GM18873 (cell line): ENCODE results near the gene SURF2.
"Not testable (repeated sequence)": the region's sequence is repeated elsewhere in the genome, so short reads cannot be mapped to it uniquely, and the experiment has no call there.

ENCODE experiments used
- ATAC-seq: cut with Tn5 transposase; IDR thresholded peaks from one replicate; pipeline ENCODE4 v1.9.1; 2021; ENCODE audit warnings: mild to moderate bottlenecking, moderate library complexity, moderate number of reproducible peaks; ENCODE audit not compliant: unreplicated experiment, low FRiP score

The SURF2 gene

GRCh38 chr9:133334888-133335287, 21.5 kb upstream of the SURF2 start:
- not testable (repeated sequence) for ATAC-seq

GRCh38 chr9:133335924-133336811, 20.2 kb upstream of the SURF2 start, which contains the start of gene SURF6:
SURF6 (minus strand) TSS chr9:133336188; CDS start chr9:133336132, 56 bp downstream.
- ATAC-seq = peak; percentile 73

- ATAC-seq = no peak
Observed at GRCh38 chr9:133339641-133340040, 16.7 kb upstream of the SURF2 start.

- no peak for ATAC-seq
Observed at GRCh38 chr9:133340256-133340655, 16.1 kb upstream of the SURF2 start.

- no peak for ATAC-seq
Observed at GRCh38 chr9:133340916-133341315, 15.4 kb upstream of the SURF2 start.

GRCh38 chr9:133341369-133342068, 14.8 kb upstream of the SURF2 start:
- ATAC-seq = no peak

- no peak for ATAC-seq
Observed at GRCh38 chr9:133342069-133342406, 14.3 kb upstream of the SURF2 start.

GRCh38 chr9:133342570-133342969, 13.8 kb upstream of the SURF2 start:
- ATAC-seq = no peak

- no peak for ATAC-seq
Observed at GRCh38 chr9:133344071-133344470, 12.3 kb upstream of the SURF2 start.

GRCh38 chr9:133344979-133345378, 11.4 kb upstream of the SURF2 start:
- ATAC-seq = no peak

- ATAC-seq = no peak
Observed at GRCh38 chr9:133345596-133345995, 10.8 kb upstream of the SURF2 start.

GRCh38 chr9:133346021-133346785, 10.1 kb upstream of the SURF2 start:
- ATAC-seq = no peak

- peak; percentile 16 for ATAC-seq
Observed at GRCh38 chr9:133347515-133347984, 8.8 kb upstream of the SURF2 start.

GRCh38 chr9:133347985-133348717, 8.2 kb upstream of the SURF2 start, which contains the start of the genes MED22 and RPL7A:
MED22 (minus strand) TSS chr9:133348131; CDS start chr9:133346662, 1,469 bp downstream.
RPL7A (plus strand) TSS chr9:133348218; CDS start chr9:133348244, 26 bp downstream.
- peak; percentile 75 for ATAC-seq

GRCh38 chr9:133348718-133349573, 7.4 kb upstream of the SURF2 start:
- no peak for ATAC-seq

- no peak for ATAC-seq
Observed at GRCh38 chr9:133349965-133350616, 6.3 kb upstream of the SURF2 start.

- ATAC-seq = no peak
Observed at GRCh38 chr9:133351526-133351907, 4.8 kb upstream of the SURF2 start.

- ATAC-seq = no peak
Observed at GRCh38 chr9:133351908-133352634, 4.3 kb upstream of the SURF2 start.
